HepG2 (cell line): ENCODE results near the gene TAS1R3. TPM values are rescaled to one million over a fixed set of nuclear protein-coding genes. Genes with fewer than 3 reads are reported as not detected.

Source experiments
- BHLHE40 ChIP-seq: IDR thresholded peaks from 2 replicates; pipeline ENCODE4 v1.6.1; 2011; ENCODE audit warnings: low read length, improper control_type of control experiment
- CREB1 ChIP-seq, 2 experiments: fragments of 450-650 bp in 1 of 2; IDR thresholded peaks; 2 replicates each; pipeline ENCODE4 v1.6.1; 2016 to 2017; ENCODE audit warnings: control low read depth in 1 of 2, mild to moderate bottlenecking in 1 of 2, missing compliant biosample characterization in 1 of 2, missing genetic modification characterization in 1 of 2
- KAT7 ChIP-seq: IDR thresholded peaks from 2 replicates; pipeline ENCODE4 v1.6.1; 2018; ENCODE audit warnings: borderline replicate concordance, missing compliant biosample characterization
- NCOA2 ChIP-seq: sonication (generic); formaldehyde crosslinking; IDR thresholded peaks from 2 replicates; pipeline ENCODE4 v1.8.0; 2022; ENCODE audit warnings: inconsistent platforms
- NFAT5 ChIP-seq: sonication (generic); formaldehyde crosslinking; IDR thresholded peaks from 2 replicates; pipeline ENCODE4 v1.4.0; 2020; ENCODE audit warnings: missing genetic modification reagents
- NR2C2 ChIP-seq: sonication (generic); formaldehyde crosslinking; IDR thresholded peaks from 2 replicates; pipeline ENCODE4 v1.4.0; 2020; ENCODE audit warnings: missing genetic modification reagents, mild to moderate bottlenecking, moderate library complexity, borderline replicate concordance
- RFX3 ChIP-seq: IDR thresholded peaks from 2 replicates; pipeline ENCODE4 v1.6.1; 2016; ENCODE audit warnings: missing biosample characterization, missing genetic modification reagents
- RNF2 ChIP-seq: fragments of 450-650 bp; conservative IDR thresholded peaks from 2 replicates; pipeline ENCODE4 v1.6.1; 2016; ENCODE audit warnings: low read depth
- SRSF9 ChIP-seq: fragments of 200-400 bp; formaldehyde crosslinking; IDR thresholded peaks from 2 replicates; pipeline ENCODE4 v1.6.1; 2018; ENCODE audit warnings: borderline replicate concordance, mild to moderate bottlenecking, low read depth, low read length; ENCODE audit not compliant: insufficient read depth, poor library complexity, severe bottlenecking
- ZIK1 ChIP-seq: sonication (generic); formaldehyde crosslinking; IDR thresholded peaks from 2 replicates; pipeline ENCODE4 v1.5.0; 2020; ENCODE audit warnings: mild to moderate bottlenecking, low read depth, missing genetic modification reagents, borderline replicate concordance
- ZNF501 ChIP-seq: sonication (generic); formaldehyde crosslinking; IDR thresholded peaks from 2 replicates; pipeline ENCODE4 v1.5.1; 2020; ENCODE audit warnings: mild to moderate bottlenecking, moderate library complexity, missing genetic modification reagents
- ZNF557 ChIP-seq: sonication (generic); formaldehyde crosslinking; IDR thresholded peaks from 2 replicates; pipeline ENCODE4 v1.4.0; 2020; ENCODE audit warnings: missing genetic modification reagents
- ZNF605 ChIP-seq: sonication (generic); formaldehyde crosslinking; IDR thresholded peaks from 2 replicates; pipeline ENCODE4 v1.8.0; 2022; ENCODE audit warnings: mild to moderate bottlenecking, missing genetic modification reagents
- polyA plus RNA-seq, 8 experiments: library from polyadenylated mRNA; depleted of rRNA in 3 of 8; stranded (reverse) in 7 of 8; unstranded in 1 of 8; fragments of >200 nt; fragmentation: Illumina TruSeq in 4 of 8; extraction: Trizol in 4 of 8; gene quantifications; 2 replicates each; pipeline versions ENCODE4 v1.2.1 to v1.2.3, GENCODE V29; 2011 to 2016; ENCODE audit warnings: low read depth in 4 of 8, missing spikeins in 1 of 8, mixed read lengths in 1 of 8; ENCODE audit not compliant: insufficient read depth in 1 of 8
- total RNA-seq, 5 experiments: library from RNA; depleted of rRNA; stranded (reverse); fragments of >200 nt; fragmentation: Illumina TruSeq; extraction: Trizol; gene quantifications; 2 replicates each; pipeline ENCODE4 v1.2.3, GENCODE V29; 2016; ENCODE audit warnings: low read depth in 1 of 5
- TF ChIP-seq, protein P1 (sequence below): sonication (generic); formaldehyde crosslinking; IDR thresholded peaks from 2 replicates; pipeline ENCODE4 v1.8.0; 2023; ENCODE audit warnings: mild to moderate bottlenecking, missing genetic modification reagents
- TF ChIP-seq, protein P2 (sequence below): sonication (generic); formaldehyde crosslinking; IDR thresholded peaks from 2 replicates; pipeline ENCODE4 v1.5.1; 2020; ENCODE audit warnings: mild to moderate bottlenecking, missing genetic modification reagents, moderate library complexity

TAS1R3 gene
- total and polyA plus RNA-seq, 2 of the 13 experiments (the other 11 are each of a cell fraction or from before 2014, with no cell fraction given), result 0.13 to 0.15 TPM

DNA sequence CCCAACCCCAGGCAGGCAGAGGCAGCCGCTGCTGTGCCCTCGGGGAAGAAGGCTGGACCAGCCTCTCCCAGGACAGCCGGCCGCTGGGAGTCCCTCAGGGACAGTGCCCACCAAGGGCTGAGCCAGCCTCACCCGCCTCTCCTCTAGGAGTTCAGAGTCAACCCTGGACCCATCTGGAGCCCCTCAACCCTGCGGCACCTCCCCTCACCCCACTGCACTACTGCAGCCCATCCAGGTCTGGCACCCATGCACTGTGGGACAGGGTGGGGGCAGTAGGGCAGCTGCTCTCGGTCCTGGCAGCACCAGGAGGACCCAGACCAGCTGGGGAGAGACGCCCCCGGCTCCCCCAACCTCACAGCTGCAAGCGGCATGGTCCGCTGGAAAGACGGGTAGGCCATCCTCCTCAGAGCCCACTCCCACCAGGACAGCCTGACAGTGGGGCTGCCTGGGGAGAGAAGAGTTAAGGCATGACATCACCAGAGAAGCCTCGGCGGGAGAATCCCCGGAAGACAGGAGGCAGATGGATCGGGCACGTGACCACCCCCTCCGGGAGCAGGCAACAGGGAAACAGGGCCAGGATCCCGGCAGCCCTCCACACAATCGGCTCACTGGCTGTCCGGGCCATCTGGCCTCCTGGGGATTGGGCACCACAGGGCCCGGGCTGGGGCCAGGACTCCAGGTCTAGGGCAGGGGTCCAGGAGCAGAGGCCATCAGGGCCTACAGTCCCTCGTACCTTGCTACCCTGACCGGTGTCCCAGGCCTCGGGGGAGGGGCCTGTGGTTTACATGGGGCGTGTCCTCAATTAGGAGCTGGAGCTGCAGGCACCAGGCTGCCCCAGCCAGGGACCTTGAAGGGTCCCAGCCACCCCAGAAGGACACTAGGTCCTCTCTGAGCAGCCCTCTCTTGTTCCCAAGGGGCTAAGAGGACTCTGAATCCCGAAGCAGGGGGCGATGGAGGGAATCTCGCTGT, 26.5 kb upstream of the TAS1R3 start (continued):
- TF ChIP-seq KAT7 (CRISPR knock-in tag) (0 out of 2 replicates have a peak, but pooled peaks have one; percentile 16), ZNF557 (CRISPR knock-in tag) (no peak), NCOA2 (CRISPR knock-in tag) (0 out of 2 replicates have a peak, but pooled peaks have one; percentile 6), BHLHE40 (peak; percentile 89), CREB1 (IDR thresholded peaks at IDR 0.05) (no peak), CREB1 (CRISPR knock-in tag; IDR thresholded peaks at IDR 0.05) (peak; percentile 62), ZNF501 (CRISPR knock-in tag) (peak; percentile 43; the same call in 1 of the 2 replicates), NR2C2 (CRISPR knock-in tag) (peak; percentile 33; the same call in 1 of the 2 replicates), RFX3 (CRISPR knock-in tag) (no peak), RNF2 (0 out of 2 replicates have a peak, but pooled peaks have one; percentile 35), SRSF9 (no peak), ZIK1 (CRISPR knock-in tag) (no peak), NFAT5 (CRISPR knock-in tag) (no peak), ZNF605 (CRISPR knock-in tag) (peak; percentile 67; the same call in 1 of the 2 replicates)
- TF ChIP-seq, protein P1, sequence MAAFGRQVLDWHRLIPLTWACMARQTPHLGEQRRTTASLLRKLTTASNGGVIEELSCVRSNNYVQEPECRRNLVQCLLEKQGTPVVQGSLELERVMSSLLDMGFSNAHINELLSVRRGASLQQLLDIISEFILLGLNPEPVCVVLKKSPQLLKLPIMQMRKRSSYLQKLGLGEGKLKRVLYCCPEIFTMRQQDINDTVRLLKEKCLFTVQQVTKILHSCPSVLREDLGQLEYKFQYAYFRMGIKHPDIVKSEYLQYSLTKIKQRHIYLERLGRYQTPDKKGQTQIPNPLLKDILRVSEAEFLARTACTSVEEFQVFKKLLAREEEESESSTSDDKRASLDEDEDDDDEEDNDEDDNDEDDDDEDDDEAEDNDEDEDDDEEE, result peak; percentile 21; the same call in 1 of the 2 replicates
- TF ChIP-seq, protein P2, sequence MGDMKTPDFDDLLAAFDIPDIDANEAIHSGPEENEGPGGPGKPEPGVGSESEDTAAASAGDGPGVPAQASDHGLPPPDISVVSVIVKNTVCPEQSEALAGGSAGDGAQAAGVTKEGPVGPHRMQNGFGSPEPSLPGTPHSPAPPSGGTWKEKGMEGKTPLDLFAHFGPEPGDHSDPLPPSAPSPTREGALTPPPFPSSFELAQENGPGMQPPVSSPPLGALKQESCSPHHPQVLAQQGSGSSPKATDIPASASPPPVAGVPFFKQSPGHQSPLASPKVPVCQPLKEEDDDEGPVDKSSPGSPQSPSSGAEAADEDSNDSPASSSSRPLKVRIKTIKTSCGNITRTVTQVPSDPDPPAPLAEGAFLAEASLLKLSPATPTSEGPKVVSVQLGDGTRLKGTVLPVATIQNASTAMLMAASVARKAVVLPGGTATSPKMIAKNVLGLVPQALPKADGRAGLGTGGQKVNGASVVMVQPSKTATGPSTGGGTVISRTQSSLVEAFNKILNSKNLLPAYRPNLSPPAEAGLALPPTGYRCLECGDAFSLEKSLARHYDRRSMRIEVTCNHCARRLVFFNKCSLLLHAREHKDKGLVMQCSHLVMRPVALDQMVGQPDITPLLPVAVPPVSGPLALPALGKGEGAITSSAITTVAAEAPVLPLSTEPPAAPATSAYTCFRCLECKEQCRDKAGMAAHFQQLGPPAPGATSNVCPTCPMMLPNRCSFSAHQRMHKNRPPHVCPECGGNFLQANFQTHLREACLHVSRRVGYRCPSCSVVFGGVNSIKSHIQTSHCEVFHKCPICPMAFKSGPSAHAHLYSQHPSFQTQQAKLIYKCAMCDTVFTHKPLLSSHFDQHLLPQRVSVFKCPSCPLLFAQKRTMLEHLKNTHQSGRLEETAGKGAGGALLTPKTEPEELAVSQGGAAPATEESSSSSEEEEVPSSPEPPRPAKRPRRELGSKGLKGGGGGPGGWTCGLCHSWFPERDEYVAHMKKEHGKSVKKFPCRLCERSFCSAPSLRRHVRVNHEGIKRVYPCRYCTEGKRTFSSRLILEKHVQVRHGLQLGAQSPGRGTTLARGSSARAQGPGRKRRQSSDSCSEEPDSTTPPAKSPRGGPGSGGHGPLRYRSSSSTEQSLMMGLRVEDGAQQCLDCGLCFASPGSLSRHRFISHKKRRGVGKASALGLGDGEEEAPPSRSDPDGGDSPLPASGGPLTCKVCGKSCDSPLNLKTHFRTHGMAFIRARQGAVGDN (CRISPR knock-in tag), result peak; percentile 93
